Right lobe of liver (tissue), 6 donors: ENCODE data around the gene UNC93B1. TPM values are rescaled to one million over a fixed set of nuclear protein-coding genes. Genes with fewer than 3 reads are reported as not detected.
A peak's percentile ranks its signal among the peaks of the same experiment; 100 is the strongest.
"Not testable (repeated sequence)": the region's sequence is repeated elsewhere in the genome, so short reads cannot be mapped to it uniquely, and the experiment has no call there.

ENCODE experiments used
- ATAC-seq, 4 donors: fragments of 200-7000 bp; cut with Tn5 transposase; one replicate each; pipeline ENCODE4 v1.9.1; 2020; ENCODE audit warnings: mild to moderate bottlenecking in 4 of 4, moderate library complexity in 4 of 4
- DNase-seq, 3 donors: peaks; one replicate each; pipeline ENCODE4 v3.0.0-alpha.2; 2020
- H3K27ac ChIP-seq, 3 donors: fragments of 200-600 bp; one replicate each; pipeline ENCODE4 v1.8.0; 2022
- H3K27me3 ChIP-seq, 2 donors: fragments of 200-600 bp; one replicate each; pipeline ENCODE4 v1.8.0; 2022
- H3K36me3 ChIP-seq, 4 donors: fragments of 200-600 bp; sonication (generic) in 1 of 4; one replicate each; pipeline versions ENCODE4 v1.5.1 to v1.8.0; 2017 to 2022; ENCODE audit warnings: control low read depth in 1 of 4
- H3K4me1 ChIP-seq, 4 donors: fragments of 200-600 bp; sonication (generic) in 1 of 4; one replicate each; pipeline versions ENCODE4 v1.5.1 to v1.8.0; 2017 to 2022; ENCODE audit warnings: control low read depth in 1 of 4
- H3K4me3 ChIP-seq, 3 donors: fragments of 200-600 bp; one replicate each; pipeline ENCODE4 v1.8.0; 2022
- H3K9me3 ChIP-seq, 4 donors: fragments of 200-600 bp; sonication (generic) in 1 of 4; one replicate each; pipeline versions ENCODE4 v1.5.1 to v1.8.0; 2017 to 2022; ENCODE audit warnings: control low read depth in 1 of 4
- CTCF ChIP-seq, 4 donors: fragments of 200-600 bp in 3 of 4; fragments of 450-650 bp in 1 of 4; IDR thresholded peaks; one replicate each; pipeline versions ENCODE4 v1.5.1 to v1.8.0; 2016 to 2022; ENCODE audit warnings: antibody characterized with exemption in 4 of 4, mild to moderate bottlenecking in 2 of 4
- POLR2A ChIP-seq: fragments of 450-650 bp; IDR thresholded peaks from one replicate; pipeline ENCODE4 v1.6.1; 2017; ENCODE audit warnings: antibody characterized with exemption, mild to moderate bottlenecking
- WGBS: methylation state at CpG from one replicate; pipeline ENCODE4 v1.1.6; 2018; ENCODE audit warnings: low coverage, low lambda C conversion rate; ENCODE audit not compliant: insufficient coverage; ENCODE audit errors: missing lambda C conversion rate; 5-methylcytosine and 5-hydroxymethylcytosine counted together
- intact Hi-C, 2 donors: fragments of 100-400 bp; cut with DNase I; formaldehyde crosslinking; loops; one replicate each; pipeline versions ENCODE4 v1.11.2 to v1.14.1; 2022
- total RNA-seq, 6 experiments: library from RNA; depleted of rRNA in 2 of 6; stranded (reverse); fragments of >200 nt in 2 of 6; fragmentation: NEBNext Ultra II Directional in 3 of 6; extraction: Animal tissue kit (Norgen Biotek cat#: 25700) in 3 of 6; gene quantifications; one replicate each; pipeline versions ENCODE4 v1.1.0 to v1.2.4, GENCODE V29; 2016 to 2023
- donor health status: DM: no; HTN: yes; CAD: no.
- donor health status: DM: no; HTN: no; CAD: no.
- donor health status: DM: no; HTN: no; CAD: no.
- donor health status: DM: no; HTN: yes; CAD: no.
- donor health status: DM: no; HTN: yes; CAD: no.

The UNC93B1 gene
- total RNA-seq, 6 experiments from 2014 or later: 13.3 to 21.4 (median 17.9) TPM

- H3K4me1 ChIP-seq: no peaks in the 10 kb centered on the region
- ATAC-seq: peak in 2 of 4 donors; percentile 7 to 17
These were observed 6.4 kb downstream of the UNC93B1 start for GRCh38 chr11:67997475-67997921.

GRCh38 chr11:67996622-67997474 lies 7.0 kb downstream of the UNC93B1 start:
- 54% methylated on average over 17 of the region's 41 CpGs for WGBS
- H3K4me3 ChIP-seq: no peak overlapping the region
- H3K9me3 ChIP-seq: no peaks in the 10 kb centered on the region
- H3K36me3 ChIP-seq: no peaks in the 10 kb centered on the region
- TF ChIP-seq CTCF (IDR thresholded peaks at IDR 0.05) (no peak), POLR2A (no peak)
- peak; percentile 76 to 85 (median 81) for ATAC-seq
- H3K27me3 ChIP-seq: no peaks in the 10 kb centered on the region
- DNase-seq: peak in 1 of 3 donors; percentile 70
- no peaks in the 10 kb centered on the region for H3K4me1 ChIP-seq
- intact Hi-C loops: no loop called here
- H3K27ac ChIP-seq: no peak overlapping the region

More at GRCh38 chr11:67997475-67997921, 6.4 kb downstream of the UNC93B1 start:
- no peak for DNase-seq
- intact Hi-C loops: no loop called here
- 93% methylated on average over 8 of the region's 29 CpGs for WGBS
- TF ChIP-seq CTCF (IDR thresholded peaks at IDR 0.05): no peak
- no peak for TF ChIP-seq POLR2A
- Histone ChIP-seq H3K9me3 (no peaks in the 10 kb centered on the region), H3K4me3 (no peak overlapping the region), H3K36me3 (no peaks in the 10 kb centered on the region), H3K27ac (no peak overlapping the region), H3K27me3 (no peaks in the 10 kb centered on the region)

- Histone ChIP-seq H3K27me3 (no peaks in the 10 kb centered on the region), H3K4me3 (no peak overlapping the region), H3K9me3 (no peaks in the 10 kb centered on the region), H3K27ac (no peak overlapping the region), H3K36me3 (no peaks in the 10 kb centered on the region), H3K4me1 (no peaks in the 10 kb centered on the region)
- intact Hi-C loops: no loop called here
- DNase-seq (no peak), ATAC-seq (no peak)
- no peak for TF ChIP-seq POLR2A
- TF ChIP-seq CTCF (IDR thresholded peaks at IDR 0.05): no peak
- WGBS: 84% methylated on average over 4 of the region's 13 CpGs
These were observed 7.8 kb downstream of the UNC93B1 start for GRCh38 chr11:67996051-67996450.

- H3K9me3 ChIP-seq, H3K4me3 ChIP-seq, H3K27me3 ChIP-seq, ATAC-seq, H3K27ac ChIP-seq, DNase-seq, H3K36me3 ChIP-seq, intact Hi-C loops, H3K4me1 ChIP-seq: not testable (repeated sequence)
- no CpG with 5 or more reads among the region's 14 CpGs for WGBS
These were observed 8.3 kb downstream of the UNC93B1 start for GRCh38 chr11:67995579-67995978.

DNA sequence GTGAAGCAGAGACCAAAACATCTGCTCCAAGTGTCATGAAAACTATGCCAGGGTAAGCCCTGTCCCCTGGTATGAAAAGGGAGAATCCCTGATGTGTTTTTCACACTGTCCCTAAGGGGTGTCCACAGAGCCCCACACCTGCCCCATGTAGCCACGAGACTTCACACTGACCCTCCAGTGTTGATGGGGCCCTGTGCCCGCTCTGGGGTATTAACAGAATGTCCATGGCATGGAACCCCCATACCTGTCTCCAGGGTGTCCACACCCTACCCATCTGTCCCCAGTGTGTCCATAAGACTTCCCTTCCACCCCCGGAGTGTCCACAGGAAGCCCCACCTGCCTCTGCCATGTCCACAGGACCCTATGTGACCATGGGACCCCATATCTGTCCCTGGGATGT lies 8.8 kb downstream of the UNC93B1 start:
- H3K36me3 ChIP-seq, intact Hi-C loops, H3K4me1 ChIP-seq, H3K27ac ChIP-seq, H3K4me3 ChIP-seq, H3K9me3 ChIP-seq, DNase-seq, ATAC-seq, H3K27me3 ChIP-seq: not testable (repeated sequence)
- WGBS: 100% methylated on average over 1 of the region's 3 CpGs

DNA sequence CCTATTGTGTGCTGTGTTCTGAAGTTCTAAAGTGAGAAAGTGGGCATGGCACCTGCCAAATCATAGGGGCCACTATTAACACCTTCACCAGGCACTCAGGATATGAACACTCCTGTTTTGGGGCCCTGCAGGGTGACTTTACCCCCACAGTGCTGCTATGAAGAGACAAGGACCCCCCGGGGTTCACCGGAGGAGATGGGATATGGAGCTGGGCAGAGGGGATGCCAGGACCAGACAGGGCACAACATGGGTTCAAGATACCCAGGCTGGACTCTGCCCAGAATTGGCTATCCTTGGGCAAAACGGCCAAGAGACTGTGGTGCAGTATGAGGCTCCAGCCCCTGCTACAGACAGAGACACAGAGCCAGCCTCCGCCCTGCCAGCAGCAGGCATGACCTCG lies 9.5 kb downstream of the UNC93B1 start:
- H3K27me3 ChIP-seq, H3K9me3 ChIP-seq, H3K4me3 ChIP-seq, H3K27ac ChIP-seq, H3K36me3 ChIP-seq, DNase-seq, ATAC-seq, intact Hi-C loops, H3K4me1 ChIP-seq: not testable (repeated sequence)
- WGBS: 82% methylated on average over 2 of the region's 5 CpGs
